ES-I3 (cell line): ENCODE data around the gene SEPTIN1.
"Not testable (repeated sequence)": the region's sequence is repeated elsewhere in the genome, so short reads cannot be mapped to it uniquely, and the experiment has no call there.

ENCODE experiments used
- H3K36me3 ChIP-seq: 2 replicates; pipeline ENCODE4 v1.6.1; 2013; ENCODE audit warnings: mild to moderate bottlenecking, low read length, control low read depth, moderate library complexity; ENCODE audit not compliant: insufficient read depth
- H3K4me1 ChIP-seq: 2 replicates; pipeline ENCODE4 v1.6.1; 2013; ENCODE audit warnings: mild to moderate bottlenecking, control low read depth, low read length; ENCODE audit not compliant: insufficient read depth
- H3K9ac ChIP-seq: 2 replicates; pipeline ENCODE4 v1.6.1; 2013; ENCODE audit warnings: low read depth, mild to moderate bottlenecking, low read length, moderate library complexity
- H3K9me3 ChIP-seq: 2 replicates; pipeline ENCODE4 v1.6.1; 2013; ENCODE audit warnings: mild to moderate bottlenecking, low read length, moderate library complexity; ENCODE audit not compliant: control insufficient read depth, insufficient read depth

SEPTIN1 gene

GRCh38 chr16:30352488-30353401, 29.6 kb downstream of the SEPTIN1 start:
- H3K36me3 ChIP-seq, result peaks cover 8% of the 10 kb centered on the region
- H3K4me1 ChIP-seq, result no peaks in the 10 kb centered on the region; the same call in 1 of the 2 replicates
- H3K9me3 ChIP-seq, result no peaks in the 10 kb centered on the region
- H3K9ac ChIP-seq, result no peak overlapping the region

DNA sequence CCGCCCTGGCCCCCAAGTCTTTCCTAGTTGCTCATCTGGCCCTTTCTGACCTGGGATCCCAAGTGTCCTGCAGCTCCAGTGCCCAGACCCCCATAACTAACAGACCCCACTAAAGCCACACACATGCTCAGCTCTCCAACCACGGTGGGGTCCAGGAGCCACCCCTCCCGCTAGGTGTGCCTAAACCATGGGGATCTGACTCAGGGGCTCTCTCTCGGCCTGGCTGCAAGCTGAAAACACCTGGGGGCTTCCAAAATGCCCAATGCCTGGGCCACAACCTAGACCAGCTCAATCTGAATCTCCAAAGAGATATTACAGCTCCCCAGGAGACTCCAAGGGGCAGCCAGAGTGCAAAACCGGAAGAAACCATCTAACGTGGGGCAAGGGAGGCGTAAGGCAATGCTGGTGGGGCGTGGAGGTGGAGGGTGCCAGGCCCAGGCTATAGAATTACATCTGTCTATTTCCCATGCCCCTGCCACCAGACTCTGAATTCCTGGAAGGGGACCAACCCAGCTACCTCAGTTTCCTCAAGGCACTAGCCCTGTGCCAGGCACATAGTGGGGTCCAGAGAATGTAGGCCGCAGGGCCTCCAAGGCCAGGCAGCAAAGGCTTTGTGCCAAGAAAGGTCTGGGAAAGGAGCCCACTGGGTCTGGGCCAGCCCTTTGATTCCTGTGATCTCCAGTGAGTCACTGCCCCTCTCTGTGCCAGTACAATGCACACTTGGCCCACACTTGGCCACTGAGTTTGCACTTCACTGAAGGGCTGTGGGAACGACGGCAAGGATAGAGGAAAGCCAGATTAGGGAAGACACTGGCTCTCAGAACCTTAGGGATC, 30.6 kb downstream of the SEPTIN1 start:
- no peak overlapping the region for H3K9ac ChIP-seq
- H3K4me1 ChIP-seq, result no peaks in the 10 kb centered on the region; the same call in 1 of the 2 replicates
- peaks cover 8% of the 10 kb centered on the region for H3K36me3 ChIP-seq
- H3K9me3 ChIP-seq, result no peaks in the 10 kb centered on the region

- H3K9ac ChIP-seq, result no peak overlapping the region
- H3K36me3 ChIP-seq, result peaks cover 8% of the 10 kb centered on the region
- no peaks in the 10 kb centered on the region; the same call in 1 of the 2 replicates for H3K4me1 ChIP-seq
- no peaks in the 10 kb centered on the region for H3K9me3 ChIP-seq
These were observed 31.3 kb downstream of the SEPTIN1 start for GRCh38 chr16:30351001-30351441.

DNA sequence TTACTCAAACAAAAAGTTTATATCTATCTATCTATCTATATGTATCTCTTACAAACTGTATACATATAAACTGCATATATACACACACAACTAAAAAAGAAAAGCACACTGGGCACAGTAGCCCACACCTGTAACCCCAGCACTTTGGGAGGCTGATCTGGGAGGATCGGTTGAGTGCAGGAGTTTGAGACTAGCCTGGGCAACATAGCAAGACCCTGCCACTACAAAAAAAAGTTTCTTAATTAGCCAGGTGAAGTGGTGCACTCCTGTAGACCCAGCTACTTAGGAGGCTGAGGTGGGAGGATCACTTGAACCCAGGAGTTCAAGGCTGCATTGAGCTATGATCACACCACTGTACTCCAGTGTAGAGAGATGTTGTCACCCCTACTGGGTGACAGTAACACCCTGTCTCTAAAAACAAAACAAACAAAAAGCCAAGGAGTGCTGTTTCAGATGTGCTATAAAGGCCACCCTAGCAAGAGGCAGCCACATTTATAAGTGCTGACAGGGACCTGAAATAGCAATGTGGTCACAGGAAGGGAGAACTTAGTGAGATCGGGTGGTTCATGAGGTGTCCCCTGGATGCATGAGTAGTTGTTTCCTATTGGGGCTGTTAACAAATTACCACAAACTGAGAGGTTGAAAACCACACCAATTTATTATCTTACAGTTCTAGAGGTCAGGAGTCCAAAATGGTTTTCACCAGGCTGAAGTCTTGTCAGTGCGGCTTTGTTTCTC, 32.1 kb downstream of the SEPTIN1 start:
- Histone ChIP-seq H3K4me1 (no peaks in the 10 kb centered on the region; the same call in 1 of the 2 replicates), H3K9me3 (no peaks in the 10 kb centered on the region), H3K36me3 (peaks cover 8% of the 10 kb centered on the region), H3K9ac (no peak overlapping the region)

- Histone ChIP-seq H3K4me1 (no peaks in the 10 kb centered on the region; the same call in 1 of the 2 replicates), H3K36me3 (peaks cover 8% of the 10 kb centered on the region), H3K9me3 (no peaks in the 10 kb centered on the region), H3K9ac (no peak overlapping the region)
These were observed 32.7 kb downstream of the SEPTIN1 start for GRCh38 chr16:30349675-30350074.

GRCh38 chr16:30348929-30349328, 33.4 kb downstream of the SEPTIN1 start:
- Histone ChIP-seq H3K36me3 (peaks cover 8% of the 10 kb centered on the region), H3K9me3 (no peaks in the 10 kb centered on the region), H3K4me1 (no peaks in the 10 kb centered on the region), H3K9ac (no peak overlapping the region)

DNA sequence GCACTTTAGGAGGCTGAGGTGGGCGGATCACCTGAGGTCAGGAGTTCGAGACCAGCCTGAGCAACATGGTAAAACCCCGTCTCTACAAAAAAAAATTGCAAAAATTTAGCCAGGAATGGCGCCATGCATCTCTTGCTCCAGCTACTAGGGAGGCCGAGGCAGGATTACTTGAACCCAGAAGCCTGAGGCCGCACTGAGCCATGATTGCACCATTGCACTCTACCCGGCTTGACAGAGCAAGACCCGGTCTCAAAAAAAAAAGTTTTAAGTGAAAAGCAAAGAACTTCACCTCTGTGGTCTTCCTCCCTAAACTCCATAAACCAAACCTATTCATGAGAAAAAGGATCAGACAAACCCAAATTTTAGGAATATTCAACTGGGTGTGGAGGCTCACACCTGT, 34.2 kb downstream of the SEPTIN1 start:
- Histone ChIP-seq H3K4me1 (no peaks in the 10 kb centered on the region), H3K36me3 (peaks cover 8% of the 10 kb centered on the region), H3K9ac (no peak overlapping the region), H3K9me3 (no peaks in the 10 kb centered on the region)

DNA sequence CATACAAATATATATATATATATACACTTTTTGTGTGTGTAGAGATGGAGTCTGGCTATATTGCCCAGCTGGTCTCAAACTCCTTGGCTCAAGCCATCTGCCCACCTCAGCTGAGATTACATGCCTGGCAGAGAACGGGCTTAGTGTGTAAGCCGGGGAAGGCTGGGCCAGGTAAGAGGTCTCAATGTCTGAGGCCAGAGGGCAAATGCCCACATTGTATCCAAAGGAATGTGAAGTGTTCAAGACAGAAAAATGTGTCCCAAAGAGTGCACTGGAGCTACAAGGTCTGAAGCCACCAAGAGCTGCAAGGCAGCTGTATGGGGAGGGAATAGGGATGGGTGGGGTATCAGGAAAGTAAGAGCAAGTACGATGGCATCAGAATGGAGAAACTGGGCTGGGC, 36.1 kb downstream of the SEPTIN1 start:
- Histone ChIP-seq H3K9me3 (no peaks in the 10 kb centered on the region), H3K4me1 (no peaks in the 10 kb centered on the region), H3K36me3 (no peaks in the 10 kb centered on the region; the same call in none of the 2 replicates), H3K9ac (no peak overlapping the region)

DNA sequence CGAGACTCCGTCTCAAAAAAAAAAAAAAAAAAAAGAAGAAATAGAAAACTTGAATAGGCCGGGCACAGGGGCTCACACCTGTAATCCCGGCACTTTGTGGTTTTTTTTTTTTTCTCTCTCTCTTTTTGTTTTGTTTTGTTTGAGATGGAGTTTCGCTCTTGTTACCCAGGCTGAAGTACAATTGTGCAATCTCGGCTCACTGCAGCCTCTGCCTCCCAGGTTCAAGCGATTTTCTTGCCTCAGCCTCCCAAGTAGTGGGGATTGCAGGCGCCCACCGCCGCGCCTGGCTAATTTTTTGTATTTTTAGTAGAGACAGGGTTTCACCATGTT, 38.9 kb downstream of the SEPTIN1 start:
- H3K9ac ChIP-seq, H3K9me3 ChIP-seq, H3K36me3 ChIP-seq, H3K4me1 ChIP-seq: not testable (repeated sequence)

GRCh38 chr16:30342751-30343490, 39.4 kb downstream of the SEPTIN1 start:
- H3K4me1 ChIP-seq, result no peaks in the 10 kb centered on the region
- no peak overlapping the region for H3K9ac ChIP-seq
- no peaks in the 10 kb centered on the region for H3K36me3 ChIP-seq

DNA sequence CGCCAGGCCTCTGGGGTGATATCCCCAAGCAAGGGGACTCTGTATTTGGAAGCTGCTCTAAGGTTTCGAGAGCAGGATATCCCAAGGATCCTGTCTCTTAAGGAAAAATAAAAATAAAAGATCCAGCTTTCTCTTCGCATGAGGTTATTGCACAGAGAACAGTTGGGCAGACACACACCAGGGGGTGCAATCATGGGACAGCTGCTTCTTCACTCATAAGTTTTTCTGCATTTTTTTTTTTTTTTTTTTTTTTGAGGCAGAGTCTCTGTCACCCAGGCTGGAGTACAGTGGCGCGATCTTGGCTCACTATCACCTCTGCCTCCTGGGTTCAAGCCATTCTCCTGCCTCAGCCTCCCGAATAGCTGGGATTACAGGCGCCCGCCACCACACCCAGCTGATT, 40.4 kb downstream of the SEPTIN1 start:
- H3K9ac ChIP-seq, H3K9me3 ChIP-seq, H3K4me1 ChIP-seq, H3K36me3 ChIP-seq: not testable (repeated sequence)

More at GRCh38 chr16:30342751-30343490, 39.4 kb downstream of the SEPTIN1 start:
- H3K9me3 ChIP-seq, result no peaks in the 10 kb centered on the region

GRCh38 chr16:30340621-30341020, 41.7 kb downstream of the SEPTIN1 start:
- no peaks in the 10 kb centered on the region for H3K36me3 ChIP-seq
- no peaks in the 10 kb centered on the region for H3K9me3 ChIP-seq
- no peak overlapping the region for H3K9ac ChIP-seq
- H3K4me1 ChIP-seq, result no peaks in the 10 kb centered on the region; the same call in 1 of the 2 replicates

DNA sequence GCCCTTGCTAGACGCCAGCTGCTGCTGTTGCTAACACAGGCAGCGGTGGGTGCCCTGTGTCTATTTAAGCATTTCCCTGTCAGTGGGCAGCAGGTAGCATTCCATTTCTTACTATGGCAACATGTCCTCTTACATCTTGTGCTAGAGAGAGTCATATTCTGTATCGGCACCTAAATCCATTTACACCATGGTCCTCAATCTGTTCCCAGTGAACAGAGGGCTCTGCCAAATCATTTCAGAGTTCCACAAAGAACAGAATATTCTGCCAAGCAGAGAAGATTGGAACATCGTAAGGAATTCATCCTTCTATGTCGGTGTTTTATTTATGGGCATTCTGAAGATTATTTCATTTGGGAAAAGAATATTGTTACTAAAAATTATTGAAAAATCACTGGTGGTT, 43.6 kb downstream of the SEPTIN1 start:
- not testable (repeated sequence) for H3K9ac ChIP-seq, H3K4me1 ChIP-seq, H3K9me3 ChIP-seq, H3K36me3 ChIP-seq

GRCh38 chr16:30337964-30338357, 44.4 kb downstream of the SEPTIN1 start:
- H3K4me1 ChIP-seq, result not testable (repeated sequence)

More at GRCh38 chr16:30337964-30338357, 44.4 kb downstream of the SEPTIN1 start:
- H3K9me3 ChIP-seq, H3K9ac ChIP-seq, H3K36me3 ChIP-seq: not testable (repeated sequence)
